Nephron (organoid): ENCODE results near the gene PLA2G4E.

Experiments
- H3K27ac Mint-ChIP-seq, 3 experiments: 2 replicates each; pipeline ENCODE4 v1.8.0; 2020; ENCODE audit warnings: mixed read lengths in 3 of 3, mild to moderate bottlenecking in 2 of 3, moderate library complexity in 1 of 3
- H3K27me3 Mint-ChIP-seq: 2 replicates; pipeline ENCODE4 v1.8.0; 2021; ENCODE audit warnings: low read depth, mild to moderate bottlenecking, moderate library complexity, mixed read lengths
- H3K36me3 Mint-ChIP-seq: 2 replicates; pipeline ENCODE4 v1.8.0; 2020; ENCODE audit warnings: low read depth, mixed read lengths
- H3K4me1 Mint-ChIP-seq: 2 replicates; pipeline ENCODE4 v1.8.0; 2020; ENCODE audit warnings: mixed read lengths
- H3K4me3 Mint-ChIP-seq, 3 experiments: 2 replicates each; pipeline ENCODE4 v1.8.0; 2020; ENCODE audit warnings: mild to moderate bottlenecking in 3 of 3, mixed read lengths in 3 of 3, moderate library complexity in 2 of 3
- H3K9me3 Mint-ChIP-seq: 2 replicates; pipeline ENCODE4 v1.8.0; 2020; ENCODE audit warnings: mixed read lengths
- TF ChIP-seq, protein P1 (sequence below), 3 experiments: fragments of 200-600 bp; sonication (generic); IDR thresholded peaks; one replicate each; pipeline ENCODE4 v1.5.0; 2021; ENCODE audit warnings: antibody characterized with exemption in 3 of 3; ENCODE audit not compliant: unreplicated experiment in 3 of 3

PLA2G4E gene

DNA sequence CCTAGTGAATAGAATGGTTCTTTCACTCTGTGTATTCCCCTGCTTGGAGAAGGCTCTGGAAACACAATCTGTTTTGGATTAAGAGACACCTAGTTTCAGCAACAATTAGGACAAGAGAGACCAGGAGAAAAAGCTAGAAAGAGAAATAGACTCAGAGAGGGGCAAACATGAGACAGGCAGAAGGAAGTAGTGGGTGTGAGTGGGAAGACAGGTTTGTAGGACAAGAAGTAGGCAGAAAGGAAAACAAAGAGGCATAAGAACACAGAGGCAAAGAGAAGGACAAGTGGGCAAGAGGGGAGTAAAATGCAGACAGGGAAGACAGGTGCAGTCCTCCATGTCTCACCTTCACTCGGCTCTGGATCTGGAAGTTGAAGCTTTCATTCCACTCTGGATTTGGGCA is 13.5 kb downstream of the PLA2G4E start:
- H3K36me3 Mint-ChIP-seq, result no peaks in the 10 kb centered on the region
- peaks cover 27% of the 10 kb centered on the region for H3K27me3 Mint-ChIP-seq
- no peaks in the 10 kb centered on the region for H3K4me1 Mint-ChIP-seq
- H3K4me3 Mint-ChIP-seq, result no peak overlapping the region
- H3K9me3 Mint-ChIP-seq, result no peaks in the 10 kb centered on the region
- no peak overlapping the region for H3K27ac Mint-ChIP-seq
- TF ChIP-seq, protein P1, sequence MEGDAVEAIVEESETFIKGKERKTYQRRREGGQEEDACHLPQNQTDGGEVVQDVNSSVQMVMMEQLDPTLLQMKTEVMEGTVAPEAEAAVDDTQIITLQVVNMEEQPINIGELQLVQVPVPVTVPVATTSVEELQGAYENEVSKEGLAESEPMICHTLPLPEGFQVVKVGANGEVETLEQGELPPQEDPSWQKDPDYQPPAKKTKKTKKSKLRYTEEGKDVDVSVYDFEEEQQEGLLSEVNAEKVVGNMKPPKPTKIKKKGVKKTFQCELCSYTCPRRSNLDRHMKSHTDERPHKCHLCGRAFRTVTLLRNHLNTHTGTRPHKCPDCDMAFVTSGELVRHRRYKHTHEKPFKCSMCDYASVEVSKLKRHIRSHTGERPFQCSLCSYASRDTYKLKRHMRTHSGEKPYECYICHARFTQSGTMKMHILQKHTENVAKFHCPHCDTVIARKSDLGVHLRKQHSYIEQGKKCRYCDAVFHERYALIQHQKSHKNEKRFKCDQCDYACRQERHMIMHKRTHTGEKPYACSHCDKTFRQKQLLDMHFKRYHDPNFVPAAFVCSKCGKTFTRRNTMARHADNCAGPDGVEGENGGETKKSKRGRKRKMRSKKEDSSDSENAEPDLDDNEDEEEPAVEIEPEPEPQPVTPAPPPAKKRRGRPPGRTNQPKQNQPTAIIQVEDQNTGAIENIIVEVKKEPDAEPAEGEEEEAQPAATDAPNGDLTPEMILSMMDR (IDR thresholded peaks at IDR 0.05; ENCODE audit: unreplicated experiment in 3 of 3), result no peak

DNA sequence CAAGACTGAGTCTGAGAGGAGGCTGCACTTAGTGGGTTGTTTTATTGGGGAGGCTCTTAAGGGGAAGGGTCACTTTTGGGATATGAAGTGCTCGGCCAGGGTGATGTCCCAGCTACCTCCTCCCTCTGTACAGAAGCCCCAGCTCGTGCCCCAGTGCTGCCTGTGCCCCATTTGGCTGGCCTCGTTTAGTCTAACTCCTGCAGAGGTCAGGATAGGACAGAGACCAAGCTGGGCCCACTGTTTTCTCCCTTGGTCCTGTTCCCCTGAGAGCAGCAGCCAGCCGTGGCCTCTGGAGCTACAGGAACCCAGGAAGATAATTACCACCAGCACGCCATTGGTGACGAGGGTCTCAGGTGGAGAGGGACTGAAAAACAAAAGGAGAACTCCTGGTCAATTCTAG is 18.5 kb downstream of the PLA2G4E start:
- H3K27ac Mint-ChIP-seq, result no peak overlapping the region
- TF ChIP-seq, protein P1 (IDR thresholded peaks at IDR 0.05; ENCODE audit: unreplicated experiment in 3 of 3), result no peak

DNA sequence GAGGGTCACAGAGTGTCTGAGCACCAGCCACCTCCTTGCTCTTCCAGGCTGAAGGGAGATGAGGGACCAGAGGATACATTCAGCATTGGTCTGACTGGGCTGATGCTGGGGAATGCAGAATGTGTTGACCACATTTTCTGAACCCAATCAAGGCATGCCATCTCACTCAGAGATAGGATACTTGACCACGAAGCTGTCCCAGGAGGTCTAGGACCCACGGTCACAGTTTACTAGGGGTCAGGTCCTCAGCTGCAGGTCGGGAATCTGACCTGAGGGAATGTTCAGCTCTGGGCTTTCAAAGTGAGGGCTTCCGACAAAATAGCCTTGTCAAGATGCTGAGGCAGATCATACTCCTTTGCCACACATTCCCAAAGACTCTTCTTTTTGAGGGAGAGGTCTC is 19.6 kb downstream of the PLA2G4E start:
- Mint-ChIP-seq H3K27me3 (peaks cover 16% of the 10 kb centered on the region), H3K27ac (no peak overlapping the region), H3K4me1 (no peaks in the 10 kb centered on the region), H3K4me3 (no peak overlapping the region), H3K36me3 (no peaks in the 10 kb centered on the region), H3K9me3 (no peaks in the 10 kb centered on the region)
- TF ChIP-seq, protein P1 (IDR thresholded peaks at IDR 0.05; ENCODE audit: unreplicated experiment in 3 of 3), result no peak

More for the DNA sequence above, 18.5 kb downstream of the PLA2G4E start:
- Mint-ChIP-seq H3K27me3 (peaks cover 21% of the 10 kb centered on the region), H3K4me3 (no peak overlapping the region), H3K9me3 (no peaks in the 10 kb centered on the region), H3K36me3 (no peaks in the 10 kb centered on the region), H3K4me1 (no peaks in the 10 kb centered on the region)

DNA sequence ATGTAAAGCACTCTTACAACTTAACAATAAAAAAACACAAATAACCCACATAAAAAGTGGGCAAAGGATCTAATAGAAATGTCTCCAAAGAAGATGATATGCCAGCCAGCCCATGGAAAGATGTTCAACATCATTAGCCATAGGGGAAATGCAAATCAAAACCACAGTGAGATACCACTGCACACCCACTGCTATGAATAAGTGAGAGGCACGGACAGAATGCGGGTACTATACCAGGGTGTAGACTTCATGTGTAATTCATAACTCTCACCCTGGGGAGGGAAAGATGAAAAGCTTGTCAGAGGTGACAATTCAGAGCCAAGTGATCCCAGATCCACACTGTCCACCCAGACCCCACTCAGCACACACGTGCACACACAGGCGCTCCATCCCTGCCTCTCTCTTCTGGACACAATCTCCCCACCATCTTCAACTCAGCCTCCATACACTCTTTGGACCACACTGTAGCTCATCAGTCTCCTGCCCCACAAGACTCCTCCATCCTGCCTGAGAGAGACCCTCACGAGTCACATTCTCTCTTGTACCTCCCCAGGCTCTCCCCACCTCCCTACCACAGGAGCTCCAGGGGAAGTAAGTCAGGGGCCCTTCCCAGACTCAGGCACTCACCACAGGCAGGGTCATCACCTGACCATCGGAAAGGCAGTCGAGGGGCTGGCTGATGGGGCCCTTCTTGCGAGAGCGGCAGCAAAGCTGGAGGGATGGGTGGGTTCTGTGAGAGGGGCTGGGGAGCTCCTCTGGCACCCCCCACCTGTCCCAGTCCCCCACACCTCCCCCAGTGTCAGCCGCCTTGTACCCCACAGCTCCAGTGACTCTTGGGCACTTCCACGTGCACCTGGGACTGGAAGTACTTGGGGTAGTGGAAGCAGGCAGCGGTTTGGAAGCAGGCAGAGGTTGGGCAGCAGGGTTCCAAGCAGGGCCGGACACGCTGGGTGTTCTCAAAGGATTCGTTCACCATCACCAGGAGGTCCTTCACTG is 21.3 kb downstream of the PLA2G4E start:
- H3K27me3 Mint-ChIP-seq, result peaks cover 12% of the 10 kb centered on the region
- TF ChIP-seq, protein P1 (IDR thresholded peaks at IDR 0.05; ENCODE audit: unreplicated experiment in 3 of 3), result no peak
- no peaks in the 10 kb centered on the region for H3K4me1 Mint-ChIP-seq

DNA sequence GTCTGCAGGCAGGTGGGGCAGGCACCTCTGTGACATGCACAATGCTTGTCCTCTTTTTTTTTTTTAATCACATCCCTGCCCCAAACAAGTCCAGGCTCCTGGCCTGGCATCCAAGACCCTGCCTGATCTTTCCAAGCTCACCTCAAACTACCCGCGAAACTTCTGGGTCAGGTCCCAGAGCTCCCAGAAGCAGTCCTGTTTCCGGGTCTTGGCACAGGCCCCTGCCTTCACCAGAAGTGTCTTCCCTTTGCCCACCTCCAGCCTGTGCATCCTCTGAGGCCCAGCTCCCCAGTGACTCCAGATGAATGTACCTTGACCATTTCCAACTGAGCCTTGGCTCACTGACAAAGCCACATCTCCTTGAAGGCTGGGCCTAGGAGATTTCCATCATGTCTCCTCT is 23.0 kb downstream of the PLA2G4E start:
- H3K27ac Mint-ChIP-seq, result no peak overlapping the region
- H3K4me1 Mint-ChIP-seq, result no peaks in the 10 kb centered on the region
- no peak overlapping the region for H3K4me3 Mint-ChIP-seq
- H3K36me3 Mint-ChIP-seq, result no peaks in the 10 kb centered on the region
- TF ChIP-seq, protein P1 (IDR thresholded peaks at IDR 0.05; ENCODE audit: unreplicated experiment in 3 of 3), result no peak
- H3K27me3 Mint-ChIP-seq, result peaks cover 12% of the 10 kb centered on the region
- no peaks in the 10 kb centered on the region for H3K9me3 Mint-ChIP-seq

More for the DNA sequence above, 21.3 kb downstream of the PLA2G4E start:
- no peak overlapping the region for H3K4me3 Mint-ChIP-seq
- no peaks in the 10 kb centered on the region for H3K9me3 Mint-ChIP-seq
- no peaks in the 10 kb centered on the region for H3K36me3 Mint-ChIP-seq
- H3K27ac Mint-ChIP-seq, result no peak overlapping the region
